C4-2B (cell line): ENCODE results near the gene PTTG1.

Experiments
- CTCF ChIP-seq: fragments of 450-650 bp; conservative IDR thresholded peaks from 2 replicates; pipeline ENCODE4 v1.5.1; 2017; ENCODE audit warnings: mild to moderate bottlenecking
- ZFX ChIP-seq: fragments of 450-650 bp; IDR thresholded peaks from 2 replicates; pipeline ENCODE4 v1.6.1; 2017

DNA sequence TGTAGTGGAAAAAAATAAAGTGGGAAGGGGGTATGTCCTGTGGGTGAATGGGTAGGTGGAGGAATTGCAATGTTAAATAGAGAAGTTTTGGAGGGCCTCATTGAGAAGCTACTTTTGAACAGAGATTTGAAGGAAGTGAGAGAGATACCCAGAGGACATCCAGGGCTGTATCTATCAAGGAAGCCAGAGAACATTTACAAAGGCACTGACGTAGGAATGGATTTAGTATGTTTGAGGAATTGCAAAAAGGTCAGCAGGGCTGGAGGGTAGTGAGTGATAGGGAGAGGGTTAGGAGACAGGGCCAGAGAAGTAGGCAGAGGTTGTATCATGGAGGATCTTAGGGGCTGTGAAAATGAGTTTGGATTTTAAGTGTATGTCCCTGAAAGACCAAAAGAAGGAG is 13.9 kb downstream of the PTTG1 start:
- TF ChIP-seq CTCF: no peak
- TF ChIP-seq ZFX: no peak
